Immature natural killer cell (primary cell): ENCODE results near the gene BRF1. TPM values are rescaled to one million over a fixed set of nuclear protein-coding genes. Genes with fewer than 3 reads are reported as not detected.

Experiments used
- DNase-seq, 3 donors: peaks; one replicate each; pipeline ENCODE4 v3.0.0; 2022; ENCODE audit warnings: mixed read lengths in 1 of 3
- H3K27ac Mint-ChIP-seq, 6 donors: one replicate each; pipeline ENCODE4 v1.8.0; 2020; ENCODE audit warnings: mixed read lengths in 6 of 6, mild to moderate bottlenecking in 5 of 6, inconsistent platforms in 4 of 6, moderate library complexity in 3 of 6
- H3K27me3 Mint-ChIP-seq, 3 donors: one replicate each; pipeline ENCODE4 v1.8.0; 2020 to 2021; ENCODE audit warnings: low read depth in 3 of 3, mild to moderate bottlenecking in 3 of 3, mixed read lengths in 3 of 3, moderate library complexity in 3 of 3, inconsistent platforms in 1 of 3
- H3K36me3 Mint-ChIP-seq, 3 donors: one replicate each; pipeline ENCODE4 v1.8.0; 2020; ENCODE audit warnings: mixed read lengths in 3 of 3, inconsistent platforms in 2 of 3, mild to moderate bottlenecking in 2 of 3
- H3K4me1 Mint-ChIP-seq, 2 donors: one replicate each; pipeline ENCODE4 v1.8.0; 2020; ENCODE audit warnings: inconsistent platforms in 2 of 2, mild to moderate bottlenecking in 2 of 2, mixed read lengths in 2 of 2, moderate library complexity in 1 of 2
- H3K4me3 Mint-ChIP-seq, 5 donors: one replicate each; pipeline ENCODE4 v1.8.0; 2020; ENCODE audit warnings: mild to moderate bottlenecking in 5 of 5, mixed read lengths in 5 of 5, inconsistent platforms in 3 of 5, moderate library complexity in 3 of 5
- H3K9me3 Mint-ChIP-seq, 6 donors: one replicate each; pipeline ENCODE4 v1.8.0; 2020; ENCODE audit warnings: mild to moderate bottlenecking in 6 of 6, mixed read lengths in 6 of 6, inconsistent platforms in 4 of 6, moderate library complexity in 3 of 6
- polyA plus RNA-seq, 3 donors: library from polyadenylated mRNA; unstranded; fragments of 300-500 nt; fragmentation: Illumina TruSeq; gene quantifications; one replicate each; pipeline ENCODE4 v1.2.3, GENCODE V29; 2021

The BRF1 gene
- polyA plus RNA-seq, 3 donors from 2014 or later: 2.9 to 11.0 (median 8.0) TPM

DNA sequence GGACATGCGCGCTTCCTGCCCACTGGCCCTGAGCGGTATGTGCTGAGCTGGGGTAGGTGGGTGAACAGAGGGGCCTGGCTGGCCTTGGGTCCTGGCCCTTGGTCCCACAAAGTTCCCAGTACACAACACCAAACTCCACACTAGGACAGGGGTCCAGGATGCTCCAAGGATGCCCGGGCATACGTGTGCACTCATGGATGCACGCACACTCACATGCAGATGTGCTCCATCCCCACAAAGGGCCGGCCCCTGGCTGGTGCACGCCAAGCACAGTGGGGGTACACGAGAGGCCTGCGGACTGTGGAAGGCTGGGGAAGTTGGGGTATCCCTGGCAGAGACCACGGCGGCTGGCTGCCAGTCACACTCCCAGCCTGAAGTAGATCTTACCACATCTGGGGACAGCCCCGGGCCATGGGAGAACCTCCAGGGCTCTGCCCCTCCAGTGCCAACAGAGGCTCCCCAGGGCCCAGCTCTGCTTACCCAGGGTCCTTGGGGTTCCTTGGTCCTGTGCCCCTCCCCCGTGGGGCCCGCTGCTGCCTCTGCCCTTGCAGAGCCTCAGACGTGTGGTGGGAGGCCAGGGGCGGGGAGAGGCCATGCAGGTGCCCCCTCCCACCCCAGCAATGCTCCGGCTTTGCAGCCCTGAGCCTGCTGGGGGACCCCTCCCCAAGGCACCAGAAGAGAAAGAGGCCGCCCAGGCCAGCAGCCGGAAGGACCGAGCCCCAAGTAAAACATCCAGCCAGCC is 95.7 kb downstream of the BRF1 start:
- H3K9me3 Mint-ChIP-seq: no peaks in the 10 kb centered on the region
- H3K4me1 Mint-ChIP-seq: no peaks in the 10 kb centered on the region
- no peak overlapping the region for H3K27ac Mint-ChIP-seq
- peaks cover 1 to 15% (median 9%) of the 10 kb centered on the region in 3 donors for H3K27me3 Mint-ChIP-seq
- no peaks in the 10 kb centered on the region for H3K36me3 Mint-ChIP-seq
- H3K4me3 Mint-ChIP-seq: no peak overlapping the region
- DNase-seq: no peak

DNA sequence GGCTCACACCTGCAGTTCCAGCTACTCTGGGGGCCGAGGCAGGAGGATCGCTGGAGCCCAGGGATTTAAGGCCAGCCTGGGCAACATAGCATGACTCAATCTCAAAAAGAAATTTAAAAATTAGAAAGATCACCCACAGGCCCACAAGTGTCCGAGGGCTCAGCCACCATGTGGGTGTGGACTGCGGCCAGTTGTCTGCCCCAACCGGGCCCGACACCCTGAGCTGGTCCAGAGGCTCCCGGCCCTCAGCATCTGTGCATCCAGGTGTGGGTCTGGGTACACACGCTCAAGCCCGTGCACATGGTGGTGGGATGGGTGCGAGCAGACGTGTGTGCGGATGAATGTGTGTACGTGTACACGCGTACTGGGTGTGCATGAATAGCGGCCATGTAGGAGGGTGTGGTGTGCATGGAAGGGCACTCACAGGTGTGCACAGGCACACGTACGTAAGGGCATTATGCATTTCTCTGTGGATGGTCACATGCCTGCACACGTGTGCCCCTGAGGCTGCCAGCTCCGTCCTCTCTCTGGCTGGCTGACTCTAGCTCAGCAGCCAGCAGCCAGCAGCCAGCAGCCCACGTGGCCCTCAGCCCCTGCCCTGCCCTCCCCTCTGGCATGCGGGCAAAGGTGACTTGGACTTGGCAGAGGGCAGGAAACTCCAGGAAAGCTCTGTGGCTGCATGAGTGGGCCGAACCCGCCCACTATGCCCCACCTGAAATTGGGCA is 96.4 kb downstream of the BRF1 start:
- no peak overlapping the region for H3K27ac Mint-ChIP-seq
- no peak for DNase-seq
- H3K36me3 Mint-ChIP-seq: no peaks in the 10 kb centered on the region
- no peaks in the 10 kb centered on the region for H3K9me3 Mint-ChIP-seq
- peaks cover 4 to 19% (median 13%) of the 10 kb centered on the region in 3 donors for H3K27me3 Mint-ChIP-seq
- H3K4me3 Mint-ChIP-seq: no peak overlapping the region
- no peaks in the 10 kb centered on the region for H3K4me1 Mint-ChIP-seq

DNA sequence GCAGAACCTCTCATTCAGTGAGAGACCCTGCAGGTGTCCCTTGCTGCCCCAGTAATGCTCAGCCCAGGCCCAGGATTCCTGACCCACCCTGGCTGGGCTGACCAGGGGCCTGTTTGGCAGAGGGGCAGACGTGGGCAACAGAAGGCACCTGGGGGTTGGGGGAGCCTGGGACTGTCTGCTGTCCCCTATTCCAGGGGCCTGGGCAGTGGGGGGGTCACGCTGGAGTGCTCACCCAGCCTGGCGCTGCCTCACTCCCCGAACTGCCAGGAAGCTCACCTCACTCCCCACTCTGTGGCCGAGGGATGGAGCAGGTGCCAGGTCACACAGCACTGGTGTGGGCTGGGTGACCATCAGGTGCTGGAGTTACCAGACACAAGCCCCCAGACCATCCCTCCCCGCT is 97.1 kb downstream of the BRF1 start:
- Mint-ChIP-seq H3K4me3 (no peak overlapping the region), H3K27me3 (peaks cover 10 to 23% (median 17%) of the 10 kb centered on the region in 3 donors), H3K36me3 (no peaks in the 10 kb centered on the region), H3K9me3 (no peaks in the 10 kb centered on the region), H3K4me1 (no peaks in the 10 kb centered on the region), H3K27ac (no peak overlapping the region)
- DNase-seq: no peak

DNA sequence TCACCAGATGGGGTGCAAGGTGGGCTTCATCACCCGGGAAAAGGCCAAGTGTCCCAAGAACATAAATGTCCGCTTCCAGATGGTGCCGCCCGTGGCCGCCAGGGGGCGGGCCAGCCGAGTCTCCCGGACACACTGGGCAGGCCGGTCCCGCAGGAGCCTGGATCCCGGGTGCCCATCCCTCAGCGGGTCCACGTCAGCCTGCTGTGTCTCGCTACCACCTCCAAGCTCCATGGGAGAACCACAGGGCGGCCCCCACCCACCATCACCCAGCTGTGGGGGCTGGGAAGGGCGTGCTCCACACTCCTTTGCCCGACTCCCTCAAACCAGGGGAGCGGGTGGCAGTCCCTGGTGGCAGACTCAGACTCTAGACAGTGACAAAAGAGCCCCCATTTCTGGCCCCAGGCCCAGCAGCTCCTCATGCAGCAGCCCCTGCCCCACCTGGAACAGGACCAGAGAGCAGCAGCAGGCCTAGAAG is 97.7 kb downstream of the BRF1 start:
- H3K4me1 Mint-ChIP-seq: no peaks in the 10 kb centered on the region
- peaks cover 11 to 29% (median 20%) of the 10 kb centered on the region in 3 donors for H3K27me3 Mint-ChIP-seq
- H3K9me3 Mint-ChIP-seq: no peaks in the 10 kb centered on the region
- no peak overlapping the region for H3K27ac Mint-ChIP-seq
- no peaks in the 10 kb centered on the region for H3K36me3 Mint-ChIP-seq
- peak; percentile 62 to 69 (median 62) for DNase-seq
- H3K4me3 Mint-ChIP-seq: no peak overlapping the region

DNA sequence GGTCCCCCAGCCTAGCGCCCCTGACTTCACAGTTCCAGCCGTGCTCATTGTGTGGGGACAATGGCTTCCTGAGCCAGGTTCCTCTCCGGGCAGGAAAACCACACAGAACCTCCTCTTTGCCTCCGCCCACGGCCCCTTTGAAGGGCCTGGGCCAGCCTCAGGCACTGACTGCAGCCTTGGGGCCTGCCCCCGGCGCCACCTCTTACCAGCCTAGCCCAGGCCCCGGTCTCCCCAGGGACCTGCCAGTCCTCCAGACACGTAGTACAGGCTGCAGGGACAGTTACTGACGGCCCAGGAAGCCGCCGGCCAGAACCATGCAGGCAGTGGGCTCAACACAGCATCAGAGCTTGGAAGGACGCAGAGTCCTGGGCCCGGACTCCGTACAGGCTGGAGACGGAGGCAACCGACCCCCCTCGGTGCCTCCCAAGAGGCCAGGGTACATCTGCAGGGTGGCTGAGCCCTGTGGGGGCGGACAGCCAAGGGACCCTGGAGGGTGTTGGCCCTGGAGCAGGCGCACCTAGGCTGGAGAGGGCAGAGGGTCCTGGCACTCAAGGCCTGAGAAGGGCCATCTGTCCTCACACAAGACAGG is 98.8 kb downstream of the BRF1 start:
- DNase-seq: peak in 1 of 3 donors; percentile 21
- Mint-ChIP-seq H3K4me3 (no peak overlapping the region), H3K9me3 (no peaks in the 10 kb centered on the region), H3K36me3 (no peaks in the 10 kb centered on the region), H3K27me3 (peaks cover 9 to 32% (median 22%) of the 10 kb centered on the region in 3 donors), H3K4me1 (no peaks in the 10 kb centered on the region), H3K27ac (no peak overlapping the region)

DNA sequence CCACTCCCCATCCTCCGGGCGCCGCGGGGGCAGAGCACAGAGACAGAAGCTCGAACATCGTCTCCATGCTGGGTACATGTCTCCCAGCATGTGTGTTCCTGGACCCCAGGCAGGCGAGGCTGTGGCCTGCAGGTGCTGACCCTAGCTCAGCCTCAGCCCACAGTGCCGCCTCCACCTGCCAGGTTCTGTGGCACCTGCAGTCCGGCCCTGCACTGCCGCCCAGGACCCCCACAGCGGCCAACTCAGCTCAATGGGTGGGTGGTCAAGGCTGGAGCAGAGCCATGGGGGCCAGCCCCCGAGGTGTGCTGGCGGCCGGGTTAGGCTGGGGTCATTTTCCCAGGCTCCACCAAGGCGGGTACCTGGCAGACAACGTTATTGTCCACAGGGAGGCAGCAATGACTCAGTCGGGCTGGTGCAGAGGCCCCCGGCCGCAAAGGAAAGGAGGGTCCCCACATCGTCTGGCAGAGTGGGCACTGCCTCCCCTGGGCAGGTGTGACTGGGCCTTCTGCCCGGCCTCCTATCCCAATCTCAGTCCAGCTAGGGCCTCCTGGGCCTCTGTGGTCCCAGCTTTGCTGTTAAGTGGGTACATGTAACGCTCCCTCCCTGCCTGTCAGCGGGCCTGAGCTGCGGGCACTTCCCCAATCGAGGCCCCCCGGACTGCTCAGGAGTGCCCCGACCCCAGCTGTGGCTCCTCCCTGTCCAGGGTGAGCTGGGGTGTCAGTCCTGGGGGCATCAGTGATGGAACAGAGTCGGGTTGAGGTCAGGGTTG is 99.5 kb downstream of the BRF1 start:
- H3K4me3 Mint-ChIP-seq: no peak overlapping the region
- DNase-seq: no peak
- H3K27ac Mint-ChIP-seq: no peak overlapping the region

DNA sequence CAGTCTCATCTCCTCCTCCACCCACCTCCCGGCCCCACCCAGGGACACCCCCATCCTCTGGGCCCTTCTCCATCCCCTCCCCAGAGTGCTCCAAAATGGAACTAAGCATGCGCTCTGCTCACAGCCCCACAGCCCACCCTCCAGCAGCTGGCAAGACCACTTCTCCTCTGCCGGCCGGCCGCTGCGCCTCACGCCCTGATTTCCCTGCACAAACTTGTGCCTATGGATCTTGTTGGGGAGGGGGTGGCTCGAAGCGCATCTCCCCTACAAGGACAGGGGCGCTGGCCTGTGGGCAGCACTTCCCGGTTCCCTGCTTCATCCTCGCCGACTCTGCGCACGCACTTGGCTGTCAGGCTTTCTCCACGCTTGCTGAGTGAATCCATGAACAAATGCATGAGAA is 100.2 kb downstream of the BRF1 start:
- no peak overlapping the region for H3K4me3 Mint-ChIP-seq
- peaks cover 9 to 25% (median 24%) of the 10 kb centered on the region in 3 donors for H3K27me3 Mint-ChIP-seq
- H3K27ac Mint-ChIP-seq: no peak overlapping the region
- H3K36me3 Mint-ChIP-seq: no peaks in the 10 kb centered on the region
- no peaks in the 10 kb centered on the region for H3K9me3 Mint-ChIP-seq
- peaks cover 0 to under 1% of the 10 kb centered on the region in 2 donors for H3K4me1 Mint-ChIP-seq
- DNase-seq: no peak

More for the DNA sequence above, 99.5 kb downstream of the BRF1 start:
- H3K36me3 Mint-ChIP-seq: no peaks in the 10 kb centered on the region
- H3K9me3 Mint-ChIP-seq: no peaks in the 10 kb centered on the region
- H3K27me3 Mint-ChIP-seq: peaks cover 9 to 28% (median 24%) of the 10 kb centered on the region in 3 donors
- no peaks in the 10 kb centered on the region for H3K4me1 Mint-ChIP-seq

DNA sequence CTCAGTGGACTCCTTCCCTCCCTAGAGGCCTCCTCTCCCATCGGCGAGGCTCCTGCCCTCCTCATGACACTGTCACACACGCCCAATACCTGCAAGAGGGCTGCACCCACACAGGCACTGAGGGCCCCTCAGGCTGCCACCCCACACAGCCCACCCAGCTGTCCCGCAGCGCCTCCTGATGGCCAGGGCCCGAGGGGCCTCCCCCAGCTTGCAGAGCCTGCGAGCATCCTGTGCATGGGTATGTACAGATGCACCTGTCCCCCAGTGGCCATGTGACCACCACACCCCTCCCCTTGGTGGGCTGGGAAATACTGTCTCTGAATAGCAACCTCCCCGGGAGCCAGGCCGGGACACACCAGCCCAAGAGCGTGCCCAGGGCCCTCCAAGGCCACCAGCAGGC is 100.7 kb downstream of the BRF1 start:
- Mint-ChIP-seq H3K9me3 (no peaks in the 10 kb centered on the region), H3K36me3 (no peaks in the 10 kb centered on the region), H3K4me3 (no peak overlapping the region), H3K27me3 (peaks cover 9 to 26% (median 25%) of the 10 kb centered on the region in 3 donors), H3K4me1 (peaks cover 0 to 2% of the 10 kb centered on the region in 2 donors), H3K27ac (no peak overlapping the region)
- DNase-seq: no peak

DNA sequence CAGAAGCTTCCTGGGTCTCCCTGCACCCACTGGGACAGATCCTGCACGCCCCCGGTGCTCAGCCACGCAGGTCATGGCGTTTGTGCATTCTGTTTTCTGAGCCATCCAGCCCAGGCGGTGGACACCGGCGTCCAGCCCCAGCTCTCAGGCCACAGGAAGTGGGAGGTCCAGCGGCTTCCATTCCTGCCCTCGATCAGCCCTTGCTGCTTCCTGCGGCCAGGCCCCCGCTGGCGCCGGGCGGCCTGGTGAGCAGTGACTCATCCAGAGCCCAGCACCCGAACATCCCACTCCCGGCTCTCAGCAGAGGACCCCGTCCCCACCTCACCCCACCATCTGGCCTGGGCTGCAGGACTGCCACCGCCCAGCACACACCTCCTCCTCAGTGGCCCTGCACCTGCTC is 101.7 kb downstream of the BRF1 start:
- Mint-ChIP-seq H3K36me3 (no peaks in the 10 kb centered on the region), H3K9me3 (no peaks in the 10 kb centered on the region), H3K27ac (no peak overlapping the region), H3K4me1 (peaks cover 0 to 9% of the 10 kb centered on the region in 2 donors), H3K4me3 (no peak overlapping the region), H3K27me3 (peaks cover 14 to 27% (median 26%) of the 10 kb centered on the region in 3 donors)
- DNase-seq: no peak

DNA sequence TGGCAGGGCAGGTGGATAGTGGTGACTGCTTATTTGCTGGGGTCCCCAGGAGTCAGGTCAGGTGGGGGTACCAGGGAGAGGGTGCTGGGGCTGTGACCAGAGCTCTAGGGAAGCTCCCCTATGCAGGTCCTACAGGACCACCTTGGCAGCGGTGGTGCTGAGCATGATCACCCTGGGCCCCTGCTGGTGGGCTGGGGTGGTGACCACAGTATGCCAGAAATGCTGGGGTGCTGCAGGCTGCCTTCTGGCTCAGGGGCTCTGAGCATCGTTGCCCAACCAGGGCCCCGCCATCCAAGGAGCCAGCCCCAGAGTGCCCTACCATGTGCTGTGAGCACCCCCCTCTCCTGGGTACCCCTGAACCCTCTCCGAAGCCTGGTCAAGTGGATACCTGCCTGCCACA is 102.2 kb downstream of the BRF1 start:
- H3K4me3 Mint-ChIP-seq: no peak overlapping the region
- H3K9me3 Mint-ChIP-seq: no peaks in the 10 kb centered on the region
- no peak for DNase-seq
- H3K4me1 Mint-ChIP-seq: peaks cover 4 to 10% of the 10 kb centered on the region in 2 donors
- no peaks in the 10 kb centered on the region for H3K36me3 Mint-ChIP-seq
- H3K27ac Mint-ChIP-seq: no peak overlapping the region
- H3K27me3 Mint-ChIP-seq: peaks cover 18 to 27% (median 26%) of the 10 kb centered on the region in 3 donors

DNA sequence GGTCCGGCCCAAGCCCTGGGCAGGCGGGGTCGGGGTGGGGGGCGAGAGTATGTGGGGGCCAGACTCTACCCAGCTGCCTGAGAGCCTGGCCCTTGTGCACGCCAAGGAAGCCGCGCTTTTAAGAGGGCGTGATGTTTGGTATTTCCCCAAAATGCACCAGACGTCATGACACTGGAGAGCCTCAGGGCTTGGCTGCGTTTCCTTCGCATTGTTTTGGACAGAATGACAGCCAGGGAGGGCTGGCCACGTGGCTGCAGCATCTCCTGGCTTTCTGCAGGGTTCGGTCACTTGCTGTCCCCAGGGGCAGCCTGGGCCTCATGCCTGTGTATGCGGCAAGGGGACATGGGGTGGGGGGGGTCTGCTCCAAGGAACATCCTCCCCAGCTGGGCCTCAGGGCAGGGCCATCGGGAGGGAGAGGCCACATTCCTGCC is 103.6 kb downstream of the BRF1 start:
- no peaks in the 10 kb centered on the region for H3K36me3 Mint-ChIP-seq
- no peak overlapping the region for H3K4me3 Mint-ChIP-seq
- DNase-seq: no peak
- H3K4me1 Mint-ChIP-seq: peaks cover 4 to 12% of the 10 kb centered on the region in 2 donors
- no peak overlapping the region for H3K27ac Mint-ChIP-seq
- H3K9me3 Mint-ChIP-seq: no peaks in the 10 kb centered on the region
- peaks cover 18 to 29% (median 27%) of the 10 kb centered on the region in 3 donors for H3K27me3 Mint-ChIP-seq

DNA sequence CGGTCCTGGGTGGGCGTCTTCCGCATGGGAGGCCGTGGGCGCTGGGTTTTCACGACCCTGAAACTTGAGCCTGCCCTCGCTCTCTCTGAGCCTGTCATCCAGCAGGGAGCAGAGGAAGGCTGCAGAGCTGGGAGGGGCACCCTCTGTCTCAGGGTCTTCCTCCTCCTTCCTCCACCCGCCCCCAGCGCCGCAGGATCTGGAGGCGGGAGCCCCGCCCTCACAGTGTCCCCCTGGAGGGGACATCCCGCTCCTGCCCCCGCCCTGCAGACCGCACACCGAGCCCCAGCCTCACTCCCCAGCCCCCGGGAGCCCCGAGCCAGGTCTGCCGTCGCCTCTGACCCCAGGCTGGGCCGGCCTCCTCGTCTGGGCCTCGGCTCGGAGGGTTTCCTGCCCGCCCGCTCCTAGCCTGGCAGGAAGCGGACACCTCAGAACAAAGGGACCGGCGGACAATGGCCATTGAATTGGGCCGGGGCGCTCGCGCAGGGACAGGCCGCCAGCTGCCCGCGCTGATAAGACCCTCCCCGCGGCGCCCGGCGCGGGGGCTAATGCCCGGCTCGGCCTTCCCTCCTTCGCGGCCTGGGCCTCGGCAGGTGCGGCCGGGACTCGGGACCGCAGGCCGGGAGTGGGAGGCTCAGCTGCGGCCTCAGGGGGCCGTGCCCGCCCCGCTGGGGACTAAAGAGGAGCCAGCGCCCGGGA is 104.4 kb downstream of the BRF1 start:
- peaks cover 4 to 12% of the 10 kb centered on the region in 2 donors for H3K4me1 Mint-ChIP-seq
- H3K9me3 Mint-ChIP-seq: no peaks in the 10 kb centered on the region
- H3K4me3 Mint-ChIP-seq: no peak overlapping the region
- no peak overlapping the region for H3K27ac Mint-ChIP-seq
- no peak for DNase-seq
- H3K36me3 Mint-ChIP-seq: no peaks in the 10 kb centered on the region
- peaks cover 18 to 29% (median 21%) of the 10 kb centered on the region in 3 donors for H3K27me3 Mint-ChIP-seq
